NCI-H748 treated with DMSO at 0.1 percent for 48 hours (cell line): ENCODE results near the gene TIAM2.
"Not testable (repeated sequence)": the region's sequence is repeated elsewhere in the genome, so short reads cannot be mapped to it uniquely, and the experiment has no call there.

Source experiments
- DNase-seq: peaks from one replicate; lab custom pipeline; 2025; lab: John Stamatoyannopoulos, UW

Gene TIAM2

DNA sequence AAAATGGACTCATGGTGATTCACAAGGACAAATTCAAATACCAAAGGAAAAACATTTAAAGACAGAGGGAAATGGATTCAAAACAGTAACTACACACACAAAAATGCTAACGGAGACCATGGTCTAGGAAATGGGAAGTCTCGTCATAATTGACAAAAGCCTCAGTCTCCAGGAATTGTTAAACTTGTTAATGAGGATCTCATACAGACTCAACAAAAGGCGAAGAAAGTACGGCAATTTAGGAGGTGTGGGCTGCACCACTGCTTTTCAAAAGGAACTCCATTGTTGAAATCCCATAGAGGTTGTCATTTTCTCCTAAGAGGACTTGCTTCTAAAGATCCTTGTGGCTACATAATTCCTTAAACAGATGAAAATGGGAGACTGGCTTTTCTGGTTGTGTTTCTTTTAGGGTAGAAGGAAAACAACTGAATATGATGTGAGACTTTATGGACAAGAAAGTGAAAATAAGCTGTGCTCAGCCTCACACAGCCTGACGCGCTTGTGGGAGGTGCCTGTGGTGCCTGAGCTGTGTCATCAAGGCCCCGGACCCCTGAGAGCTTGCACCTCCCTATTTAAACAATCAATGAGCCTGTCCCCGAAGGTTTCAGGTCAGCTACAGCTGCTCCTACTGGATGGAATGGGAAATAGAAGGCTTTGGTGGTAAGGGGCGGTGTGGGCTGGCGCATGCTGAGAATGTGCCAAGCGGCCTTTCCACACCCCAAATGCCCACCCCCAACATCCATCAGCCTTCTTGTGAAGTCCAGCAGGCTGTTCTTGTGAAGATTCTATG lies 266.2 kb downstream of the TIAM2 start:
- DNase-seq, result no peak

DNA sequence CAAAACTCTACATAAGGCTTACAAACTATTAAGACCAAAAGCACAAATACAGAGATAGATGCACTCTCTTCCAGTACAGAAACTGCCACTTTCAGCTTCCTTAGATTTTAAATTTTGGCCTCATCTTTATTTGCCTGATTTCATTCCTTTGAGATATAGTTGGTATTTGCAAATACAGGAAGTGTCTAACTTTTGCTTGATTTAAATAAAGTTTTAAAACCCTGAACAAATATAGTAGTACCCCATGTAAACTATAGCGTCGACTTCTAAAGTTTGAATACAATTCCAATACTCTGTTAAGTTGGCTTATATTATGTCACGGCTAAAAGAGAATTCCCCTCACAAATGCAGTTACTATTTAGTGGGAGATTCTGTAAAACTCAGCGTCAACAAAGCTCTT lies 267.5 kb downstream of the TIAM2 start:
- no peak for DNase-seq

DNA sequence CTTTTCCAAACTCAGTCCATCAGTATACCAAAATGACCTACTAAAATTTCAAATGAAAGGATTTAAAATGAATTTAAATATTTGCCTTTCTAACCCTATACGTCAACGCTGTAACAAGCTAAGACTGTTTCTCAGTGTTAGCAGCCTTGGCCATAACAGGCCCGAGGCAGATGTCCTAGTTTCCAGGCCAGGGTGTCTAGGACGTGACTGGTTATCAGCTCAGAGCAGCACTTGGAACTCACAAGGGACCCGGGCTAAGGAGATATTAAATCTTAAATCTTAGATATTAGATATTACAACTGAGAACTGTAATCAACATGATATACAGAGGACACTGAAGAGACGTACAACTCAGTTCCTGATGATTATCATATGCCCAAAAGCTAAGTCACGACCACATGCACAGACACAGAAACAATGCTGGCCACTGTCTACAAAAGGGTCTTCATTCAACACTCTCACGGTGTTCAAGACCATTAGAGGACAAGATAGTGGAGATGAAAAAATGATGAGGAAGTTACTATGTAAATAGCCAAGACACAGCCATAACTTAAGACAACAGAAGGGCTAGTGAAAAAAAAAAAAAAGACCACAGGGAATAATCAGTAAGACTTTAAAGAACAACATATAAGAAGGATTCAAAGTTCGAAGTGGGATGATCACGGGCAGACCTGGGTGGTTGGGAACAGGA lies 268.4 kb downstream of the TIAM2 start, which contains the start of gene CLDN20:
CLDN20 (plus strand) TSS at position 641 of the 691 bp plus-strand sequence. CDS start 11,707 bp downstream, outside the sequence.
- DNase-seq, result no peak

DNA sequence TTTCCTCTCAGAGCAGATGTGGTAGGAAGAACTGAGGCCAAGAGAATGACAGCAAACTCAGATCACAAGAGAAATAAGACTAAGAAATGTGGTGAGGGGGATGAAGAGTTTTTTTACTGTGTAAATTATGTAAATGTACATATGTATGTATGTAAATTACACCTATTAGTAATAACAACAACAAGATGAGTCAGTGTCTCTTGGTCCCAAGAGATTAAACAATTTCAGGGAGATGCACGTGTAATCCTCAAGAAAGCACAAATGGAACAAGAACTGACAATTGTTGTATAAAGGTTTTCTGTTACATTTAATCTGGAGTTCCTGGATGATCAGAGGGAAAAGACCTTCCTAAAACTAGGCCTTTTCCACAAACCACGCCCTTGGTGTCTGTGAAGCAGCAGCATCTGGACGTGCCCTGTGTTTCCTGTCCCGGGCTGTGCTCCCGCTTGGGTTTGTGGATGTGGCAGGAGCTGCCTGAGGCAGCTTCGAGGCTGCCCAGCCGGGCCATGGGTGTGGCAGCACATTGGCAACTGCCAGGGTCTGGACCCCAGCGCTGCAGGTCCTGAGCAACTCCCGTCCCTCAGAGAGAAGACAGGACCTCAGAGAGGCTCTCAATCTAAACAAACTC lies 269.7 kb downstream of the TIAM2 start:
- no peak for DNase-seq

DNA sequence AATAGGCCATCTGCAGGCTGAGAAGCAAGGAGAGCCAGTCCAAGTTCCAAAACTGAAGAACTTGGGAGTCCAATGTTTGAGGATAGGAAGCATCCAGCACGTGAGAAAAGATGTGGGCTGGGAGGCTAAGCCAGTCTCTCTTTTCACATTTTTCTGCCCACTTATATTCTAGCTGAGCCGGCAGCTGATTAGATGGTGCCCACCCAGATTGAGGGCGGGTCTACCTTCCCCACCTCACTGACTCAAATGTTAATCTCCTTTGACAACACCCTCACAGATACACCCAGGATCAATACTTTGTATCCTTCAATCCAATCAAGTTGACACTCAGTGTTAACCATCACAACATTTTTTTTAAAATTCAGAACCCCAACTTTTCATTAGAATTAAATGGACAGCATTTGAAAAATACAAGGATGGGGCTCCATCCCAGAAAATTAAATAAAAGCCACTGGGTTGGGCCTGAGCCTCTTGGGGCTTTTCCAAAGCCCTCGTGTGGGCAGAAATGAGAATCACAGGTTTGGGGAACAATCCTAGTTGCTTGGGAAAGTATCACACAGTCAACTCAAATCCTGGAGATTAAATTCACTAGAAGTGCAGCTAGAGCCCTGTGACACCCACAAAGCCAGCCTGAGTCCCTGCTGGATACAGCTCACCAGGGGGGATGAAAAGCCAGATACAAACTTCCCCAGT lies 270.9 kb downstream of the TIAM2 start:
- no peak for DNase-seq

DNA sequence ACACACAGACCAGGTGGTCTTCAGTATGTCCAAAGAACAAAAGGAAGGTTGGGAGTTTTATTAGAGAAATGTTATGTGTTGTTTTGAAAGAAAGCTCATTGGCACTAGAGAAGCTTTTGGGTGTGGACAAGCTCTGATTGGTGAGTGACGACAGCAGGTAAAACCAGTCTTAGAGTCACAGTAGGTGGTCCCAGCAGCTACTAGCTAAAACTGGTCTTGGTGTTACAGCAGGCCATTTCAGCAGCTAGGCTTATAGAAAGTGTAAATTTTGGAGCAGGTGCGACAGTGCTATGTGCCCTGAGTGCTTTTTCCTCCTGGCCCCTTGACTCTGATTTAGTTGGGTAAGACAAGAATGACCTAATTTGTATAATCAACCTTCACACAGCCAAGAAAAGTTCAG lies 272.3 kb downstream of the TIAM2 start:
- no peak for DNase-seq

DNA sequence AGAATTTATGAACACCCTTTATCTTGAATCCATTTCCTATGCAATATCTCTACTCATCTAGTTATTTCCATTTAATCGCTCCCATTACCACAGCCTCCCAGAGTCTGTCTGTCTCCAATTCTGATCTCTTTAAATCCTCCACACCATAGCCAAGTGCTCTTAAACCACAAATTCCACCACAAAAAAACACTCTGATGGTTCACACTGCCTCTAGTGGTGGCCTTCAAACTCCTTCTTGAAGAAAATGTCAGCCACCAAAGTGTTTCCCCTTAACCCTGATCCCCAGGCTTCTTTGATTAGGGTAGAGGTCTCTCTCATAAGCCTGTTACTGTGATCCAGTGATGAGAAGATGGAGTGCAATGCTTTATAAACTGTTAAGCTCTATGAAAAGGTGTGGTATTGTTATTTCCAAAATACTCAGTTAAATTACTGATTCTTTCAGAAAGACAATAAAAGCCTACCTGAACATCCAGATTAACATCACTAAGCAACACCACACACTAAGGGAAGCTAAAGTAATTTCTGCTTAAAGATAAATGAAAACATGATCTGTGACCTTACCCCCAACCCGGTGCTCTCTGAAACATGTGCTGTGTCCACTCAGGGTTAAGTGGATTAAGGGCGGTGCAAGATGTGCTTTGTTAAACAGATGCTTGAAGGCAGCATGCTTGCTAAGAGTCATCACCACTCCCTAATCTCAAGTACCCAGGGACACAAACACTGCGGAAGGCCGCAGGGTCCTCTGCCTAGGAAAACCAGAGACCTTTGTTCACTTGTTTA lies 273.2 kb downstream of the TIAM2 start:
- not testable (repeated sequence) for DNase-seq

DNA sequence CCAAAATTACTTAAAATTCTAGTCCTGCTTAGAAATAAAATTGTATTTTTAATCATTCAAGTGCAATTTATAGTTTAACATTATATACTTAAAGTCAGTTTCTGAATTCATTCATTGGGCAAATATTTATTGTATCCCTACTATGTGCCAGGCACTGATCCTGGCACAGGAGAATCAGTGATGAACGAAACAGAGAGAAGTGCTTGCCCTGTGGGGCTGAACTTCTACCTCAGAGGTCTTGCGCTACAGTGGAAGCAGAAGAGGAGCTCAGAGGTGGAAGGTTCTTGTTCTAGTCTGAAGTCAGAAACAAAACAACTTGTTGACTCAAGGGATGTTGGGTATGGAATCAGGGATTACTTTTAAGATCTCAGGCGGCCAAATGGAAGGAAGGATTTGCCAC lies 274.6 kb downstream of the TIAM2 start:
- no peak for DNase-seq

DNA sequence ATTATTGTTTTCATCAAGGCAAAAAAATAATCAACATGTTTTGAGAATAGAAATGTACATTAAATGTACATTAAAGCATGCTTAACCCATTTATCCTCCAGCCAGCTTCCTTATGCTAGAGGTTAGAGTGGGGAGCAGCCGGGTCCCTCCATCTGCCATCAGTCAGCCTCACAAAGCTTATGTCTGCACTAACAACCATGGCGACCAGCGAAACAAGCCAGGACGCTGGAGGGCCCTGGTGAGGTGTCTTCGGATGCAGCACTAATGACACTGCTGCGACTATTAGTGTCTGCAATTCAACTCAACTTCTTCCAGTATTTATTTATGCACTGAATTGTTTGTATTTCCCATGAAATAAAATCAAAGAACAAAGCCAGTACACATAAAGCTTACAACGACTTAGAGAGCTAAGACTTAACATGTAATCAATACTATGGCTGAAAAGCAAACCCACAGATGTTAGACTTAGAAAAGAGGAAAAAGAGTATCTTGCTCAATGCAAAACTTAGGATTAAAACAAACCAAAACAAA lies 275.5 kb downstream of the TIAM2 start:
- DNase-seq, result no peak

DNA sequence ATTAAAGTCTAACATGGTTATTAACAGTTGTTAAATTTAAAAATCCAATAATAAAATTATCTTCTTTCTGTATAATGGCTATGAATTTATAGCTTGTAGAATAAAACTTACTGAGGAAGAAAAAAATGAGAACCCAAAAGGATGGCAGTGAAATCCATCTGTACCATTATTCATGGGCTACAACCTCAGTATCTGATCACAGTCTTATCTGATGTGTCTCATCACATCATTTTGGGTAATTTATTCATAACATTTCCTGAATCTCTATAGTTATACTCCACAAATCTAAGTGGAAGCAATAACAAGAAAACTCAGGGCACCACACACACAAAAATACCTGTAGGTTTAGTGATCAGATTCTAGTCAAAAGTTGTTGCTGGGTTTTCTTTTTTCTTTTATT lies 276.0 kb downstream of the TIAM2 start:
- no peak for DNase-seq

DNA sequence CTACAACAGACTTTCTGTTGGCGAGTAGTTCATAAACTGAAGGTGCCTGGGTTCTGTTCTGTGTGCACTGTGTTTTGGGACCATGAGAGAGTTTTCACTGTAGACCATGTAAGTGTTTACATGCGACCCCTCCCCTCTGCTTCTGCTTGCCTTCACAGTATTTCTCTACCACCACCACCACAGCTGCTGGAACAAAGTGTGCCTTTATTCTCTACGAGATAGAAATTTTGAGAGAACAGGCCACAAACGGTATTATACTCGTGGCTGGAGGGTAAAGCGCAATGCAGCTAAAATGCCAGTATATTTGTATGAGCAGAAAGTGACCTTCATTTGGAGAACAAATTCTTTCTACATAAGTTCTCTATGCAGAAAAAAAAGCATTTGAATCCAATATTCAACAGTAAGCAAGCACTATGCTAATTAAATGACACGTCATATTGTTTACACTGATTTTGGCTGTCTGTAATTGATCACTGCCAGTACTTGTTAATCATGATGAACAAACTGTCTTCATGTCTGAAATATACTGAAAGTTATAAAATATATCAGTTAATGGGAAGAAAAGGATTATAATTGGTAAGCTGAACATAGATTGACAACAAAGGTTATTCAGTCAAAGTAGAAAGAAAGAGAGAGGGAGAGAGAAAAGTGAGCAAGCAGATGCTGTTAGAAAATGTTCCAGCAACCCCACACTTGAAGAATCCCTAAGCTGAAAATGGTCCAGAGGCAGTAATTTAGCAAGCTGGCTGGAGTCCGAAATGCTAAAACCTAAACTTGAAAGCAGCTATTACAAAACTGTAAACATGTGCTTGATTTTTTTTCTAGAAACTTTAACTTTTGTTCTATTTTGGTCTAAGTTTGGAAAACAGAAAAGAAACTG lies 277.5 kb downstream of the TIAM2 start:
- no peak for DNase-seq

DNA sequence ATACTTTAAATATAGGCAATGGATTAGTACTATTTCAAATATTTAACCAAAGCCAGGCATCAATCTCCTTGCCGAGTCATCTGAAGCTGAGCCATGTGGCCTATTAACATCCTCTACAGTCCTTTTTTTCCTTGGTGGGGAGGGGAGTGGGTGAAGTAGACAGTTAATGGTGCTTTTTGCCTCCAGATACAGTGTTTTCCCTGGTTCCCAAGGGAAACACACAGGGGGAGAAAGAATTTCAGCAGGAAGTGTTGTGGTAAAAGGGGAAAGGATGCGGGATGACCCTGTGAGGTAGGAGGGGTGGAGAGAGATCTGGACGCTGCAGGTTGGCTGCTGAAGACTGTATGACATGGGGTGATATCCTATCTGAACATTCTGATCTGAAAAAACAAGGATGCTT lies 278.3 kb downstream of the TIAM2 start:
- DNase-seq, result no peak

DNA sequence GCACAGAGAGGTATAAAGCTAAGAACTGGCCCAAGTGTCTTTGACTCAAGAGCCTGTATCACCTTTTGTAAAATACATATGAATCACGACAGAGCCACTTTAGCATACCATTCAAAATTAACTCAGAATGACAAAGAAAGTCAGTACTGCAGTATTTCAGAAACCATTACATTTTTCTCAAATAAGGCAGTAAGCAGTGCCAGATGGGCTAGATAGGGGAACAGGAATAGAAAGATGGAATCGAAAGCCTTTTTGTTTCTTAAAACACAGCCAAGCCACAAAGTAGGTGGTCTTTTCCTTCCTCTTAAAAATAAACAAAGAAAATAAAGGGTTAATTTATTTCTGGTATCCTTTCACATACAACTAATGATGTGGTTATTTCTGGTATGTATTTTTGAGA lies 279.0 kb downstream of the TIAM2 start:
- DNase-seq, result no peak

DNA sequence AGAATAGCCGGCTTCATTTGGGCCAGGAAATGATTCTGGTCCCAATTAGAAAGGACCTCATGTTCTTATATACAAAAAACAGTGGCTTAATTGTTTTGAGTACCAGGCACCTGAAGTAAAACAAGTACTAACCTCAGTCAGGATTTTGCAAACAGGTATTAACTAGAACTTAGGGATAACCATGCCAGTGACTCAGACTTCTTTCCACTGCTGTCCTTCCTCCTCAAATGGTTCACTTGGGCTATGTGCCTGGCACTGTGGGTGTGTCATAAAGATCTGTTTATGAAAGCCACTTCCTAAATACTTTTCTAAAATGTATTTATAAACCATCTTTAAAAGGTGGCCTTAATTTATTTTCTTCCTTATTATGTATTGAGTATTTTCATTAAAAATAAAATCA lies 279.4 kb downstream of the TIAM2 start:
- no peak for DNase-seq

DNA sequence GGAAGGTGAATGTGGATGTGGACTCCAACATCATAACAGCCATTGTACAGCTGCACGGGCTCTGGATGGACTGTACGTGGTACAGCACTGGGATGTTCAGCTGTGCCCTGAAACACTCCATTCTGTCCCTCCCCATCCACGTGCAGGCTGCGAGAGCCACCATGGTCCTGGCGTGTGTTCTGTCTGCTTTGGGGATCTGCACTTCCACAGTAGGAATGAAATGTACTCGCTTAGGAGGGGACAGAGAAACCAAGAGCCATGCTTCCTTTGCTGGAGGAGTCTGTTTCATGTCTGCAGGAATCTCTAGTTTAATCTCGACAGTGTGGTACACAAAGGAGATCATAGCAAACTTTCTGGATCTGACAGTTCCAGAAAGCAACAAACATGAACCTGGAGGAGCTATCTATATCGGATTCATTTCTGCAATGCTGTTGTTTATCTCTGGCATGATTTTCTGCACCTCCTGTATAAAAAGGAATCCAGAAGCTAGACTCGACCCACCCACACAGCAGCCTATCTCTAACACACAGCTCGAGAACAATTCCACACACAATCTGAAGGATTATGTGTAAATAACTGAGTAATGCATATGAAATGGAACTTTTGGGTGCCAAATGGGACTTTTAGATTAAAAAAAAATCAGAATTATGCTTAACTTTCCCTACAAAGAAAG lies 280.8 kb downstream of the TIAM2 start:
- DNase-seq, result no peak

DNA sequence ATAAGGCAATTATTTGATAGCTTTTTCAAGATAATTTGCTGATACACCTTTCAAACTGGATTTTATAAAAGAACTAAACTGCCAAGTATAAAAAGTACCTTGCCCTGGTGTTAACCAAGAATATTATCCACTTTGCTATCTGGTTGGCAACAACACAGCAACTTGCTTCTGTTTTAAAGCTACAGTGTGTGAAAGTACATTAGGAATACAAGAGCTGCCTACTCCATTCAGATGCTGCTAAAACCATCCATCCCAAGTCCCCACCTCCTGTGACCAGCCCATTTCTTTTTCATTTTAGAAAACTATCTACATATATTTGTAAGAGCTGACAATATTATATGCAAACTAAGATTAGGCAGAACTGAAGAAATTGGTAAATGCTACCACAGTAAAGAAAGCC lies 281.5 kb downstream of the TIAM2 start:
- DNase-seq, result no peak

DNA sequence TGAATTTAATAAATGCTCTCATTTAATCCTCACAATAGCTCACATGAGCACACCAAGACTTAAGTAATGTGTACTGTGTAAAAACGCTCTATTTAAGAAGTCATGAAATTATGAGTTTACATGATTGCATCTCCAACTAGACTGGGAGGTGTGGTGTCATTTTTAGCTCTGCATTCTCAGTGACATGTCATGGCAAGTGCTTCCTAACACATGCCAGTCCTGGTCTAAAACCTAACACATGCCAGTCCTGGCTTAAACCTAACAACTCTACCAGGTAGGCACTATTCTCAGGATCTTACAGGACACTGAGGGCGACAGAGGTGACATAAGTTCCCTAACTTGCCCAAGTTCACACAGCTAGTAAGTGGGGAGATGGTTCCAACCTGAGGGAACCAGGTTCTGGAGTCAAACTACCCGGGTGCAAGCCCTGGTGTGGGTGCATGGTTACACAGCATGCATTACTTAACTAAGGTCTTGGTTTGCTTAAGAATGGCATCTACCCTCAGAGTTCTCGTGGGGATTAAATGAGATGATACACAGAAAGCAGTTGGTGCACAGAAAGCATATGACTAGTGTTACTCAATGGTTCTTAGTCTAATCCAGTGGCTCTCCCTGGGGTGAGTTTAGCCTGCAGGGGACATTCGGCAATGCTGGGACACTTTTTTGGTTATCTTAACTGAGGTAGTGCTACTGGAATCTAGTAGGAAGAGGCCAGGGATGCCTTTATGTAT lies 283.4 kb downstream of the TIAM2 start:
- DNase-seq, result no peak

DNA sequence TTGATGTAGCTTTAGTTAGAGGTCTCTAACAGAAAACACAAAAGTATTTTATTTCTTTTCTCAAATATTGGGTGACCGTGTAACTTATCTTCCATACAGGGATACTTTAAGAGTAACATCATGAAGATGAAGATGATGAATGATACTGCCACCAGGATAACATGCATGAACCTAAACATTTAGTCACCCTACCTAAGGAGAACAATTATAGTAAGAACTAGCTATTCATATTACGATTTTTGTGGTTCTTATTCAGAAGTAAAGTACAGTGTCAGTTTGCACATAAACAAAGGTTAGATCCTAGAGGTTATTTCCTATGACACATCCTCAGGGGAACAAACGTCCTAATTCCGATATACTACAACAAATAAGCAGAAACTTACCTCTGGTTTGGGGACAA lies 289.7 kb downstream of the TIAM2 start:
- DNase-seq, result no peak

DNA sequence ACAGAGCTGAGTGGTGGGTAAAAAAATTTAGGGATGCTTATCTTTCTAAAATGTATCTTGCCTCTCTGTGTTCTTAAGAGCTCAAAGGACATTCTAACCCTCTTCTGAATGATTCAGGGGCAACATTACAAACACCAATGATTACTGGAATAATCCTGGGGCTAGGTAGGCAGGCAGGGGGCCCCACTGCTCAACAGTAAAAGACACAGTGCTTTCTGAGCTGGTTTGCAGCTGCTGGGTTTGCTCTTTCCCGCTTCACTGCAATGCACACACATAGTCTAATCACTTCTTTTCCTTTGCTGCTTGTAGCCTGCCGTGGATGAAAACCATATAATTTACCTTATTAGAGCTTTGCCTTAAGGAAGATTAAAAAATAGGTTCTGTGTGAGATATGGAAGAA lies 292.6 kb downstream of the TIAM2 start:
- DNase-seq, result no peak
